ENCODE results near the gene POU6F2.

DNA sequence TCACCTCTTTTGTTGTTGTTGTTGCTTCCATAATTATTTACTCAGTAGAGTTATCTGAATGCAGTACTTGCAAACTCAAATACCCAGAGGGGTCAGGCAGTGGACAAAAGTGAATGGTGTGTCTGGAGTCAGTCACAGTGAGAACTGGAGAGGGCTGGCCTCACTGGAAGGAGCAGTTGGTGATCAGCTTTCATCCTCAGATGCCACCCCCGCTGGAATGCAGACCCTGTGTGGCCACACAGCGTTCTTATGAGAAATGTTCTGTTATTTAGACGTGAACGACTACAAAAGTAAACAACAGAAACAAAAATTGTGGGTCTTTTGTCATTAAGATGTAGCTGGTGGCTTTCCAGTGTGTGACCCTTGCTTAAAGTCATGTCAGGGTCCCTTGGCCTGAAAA lies 39.1 kb upstream of the POU6F2 start:
- TF ChIP-seq, protein P1, sequence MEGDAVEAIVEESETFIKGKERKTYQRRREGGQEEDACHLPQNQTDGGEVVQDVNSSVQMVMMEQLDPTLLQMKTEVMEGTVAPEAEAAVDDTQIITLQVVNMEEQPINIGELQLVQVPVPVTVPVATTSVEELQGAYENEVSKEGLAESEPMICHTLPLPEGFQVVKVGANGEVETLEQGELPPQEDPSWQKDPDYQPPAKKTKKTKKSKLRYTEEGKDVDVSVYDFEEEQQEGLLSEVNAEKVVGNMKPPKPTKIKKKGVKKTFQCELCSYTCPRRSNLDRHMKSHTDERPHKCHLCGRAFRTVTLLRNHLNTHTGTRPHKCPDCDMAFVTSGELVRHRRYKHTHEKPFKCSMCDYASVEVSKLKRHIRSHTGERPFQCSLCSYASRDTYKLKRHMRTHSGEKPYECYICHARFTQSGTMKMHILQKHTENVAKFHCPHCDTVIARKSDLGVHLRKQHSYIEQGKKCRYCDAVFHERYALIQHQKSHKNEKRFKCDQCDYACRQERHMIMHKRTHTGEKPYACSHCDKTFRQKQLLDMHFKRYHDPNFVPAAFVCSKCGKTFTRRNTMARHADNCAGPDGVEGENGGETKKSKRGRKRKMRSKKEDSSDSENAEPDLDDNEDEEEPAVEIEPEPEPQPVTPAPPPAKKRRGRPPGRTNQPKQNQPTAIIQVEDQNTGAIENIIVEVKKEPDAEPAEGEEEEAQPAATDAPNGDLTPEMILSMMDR (IDR thresholded peaks at IDR 0.05), result no peak
- TF ChIP-seq POLR2AphosphoS5 (IDR thresholded peaks at IDR 0.05), result no peak

All from transverse colon (tissue), 4 donors.